H9 (cell line): Measurements from ENCODE around the gene TMIGD2. TPM values are rescaled to one million over a fixed set of nuclear protein-coding genes. Genes with fewer than 3 reads are reported as not detected.

ENCODE experiments used
- DNase-seq: peaks from one replicate; pipeline ENCODE4 v3.0.0-alpha.2; 2017
- H2AFZ ChIP-seq: one replicate; pipeline ENCODE4 v1.6.1; 2013; ENCODE audit warnings: mild to moderate bottlenecking, low read length, control low read depth, moderate library complexity
- H2AK5ac ChIP-seq: 2 replicates; pipeline ENCODE4 v1.6.1; 2013; ENCODE audit warnings: low read length, control low read depth, mixed read lengths; ENCODE audit not compliant: insufficient read length
- H2BK120ac ChIP-seq: one replicate; pipeline ENCODE4 v1.6.1; 2013; ENCODE audit warnings: low read depth, mild to moderate bottlenecking, low read length, control low read depth, inconsistent platforms; ENCODE audit not compliant: poor library complexity, severe bottlenecking
- H2BK12ac ChIP-seq: 2 replicates; pipeline ENCODE4 v1.6.1; 2013; ENCODE audit warnings: low read length, control low read depth, mixed read lengths, low read depth; ENCODE audit not compliant: insufficient read length
- H2BK15ac ChIP-seq: 2 replicates; pipeline ENCODE4 v1.6.1; 2013; ENCODE audit warnings: low read depth, low read length, control low read depth
- H2BK20ac ChIP-seq: one replicate; pipeline ENCODE4 v1.6.1; 2013; ENCODE audit warnings: low read depth, mild to moderate bottlenecking, low read length, control low read depth, inconsistent platforms; ENCODE audit not compliant: poor library complexity, severe bottlenecking
- H2BK5ac ChIP-seq: 2 replicates; pipeline ENCODE4 v1.6.1; 2013; ENCODE audit warnings: low read length, control low read depth, mixed read lengths; ENCODE audit not compliant: insufficient read length
- H3K14ac ChIP-seq: 2 replicates; pipeline ENCODE4 v1.6.1; 2013; ENCODE audit warnings: low read length, control low read depth; ENCODE audit not compliant: insufficient read depth
- H3K18ac ChIP-seq: 2 replicates; pipeline ENCODE4 v1.6.1; 2013; ENCODE audit warnings: low read depth, mild to moderate bottlenecking, mixed read lengths, low read length, control low read depth; ENCODE audit not compliant: insufficient read length
- H3K23ac ChIP-seq: 2 replicates; pipeline ENCODE4 v1.6.1; 2013; ENCODE audit warnings: low read length, control low read depth, mixed read lengths, low read depth; ENCODE audit not compliant: insufficient read length
- H3K23me2 ChIP-seq: 2 replicates; pipeline ENCODE4 v1.6.1; 2013; ENCODE audit warnings: low read depth, mild to moderate bottlenecking, mixed read lengths, low read length, control low read depth; ENCODE audit not compliant: insufficient read length, poor library complexity, severe bottlenecking
- H3K27ac ChIP-seq: 2 replicates; pipeline ENCODE4 v1.5.1; 2013; ENCODE audit warnings: low read length, control low read depth, mixed read lengths, low read depth; ENCODE audit not compliant: insufficient read length
- H3K27me3 ChIP-seq: 2 replicates; pipeline ENCODE4 v1.6.1; 2013; ENCODE audit warnings: low read length, control low read depth, inconsistent platforms; ENCODE audit not compliant: insufficient read depth
- H3K4ac ChIP-seq: 2 replicates; pipeline ENCODE4 v1.6.1; 2013; ENCODE audit warnings: low read depth, mild to moderate bottlenecking, control low read depth, inconsistent platforms, low read length, moderate library complexity
- H3K4me1 ChIP-seq: 2 replicates; pipeline ENCODE4 v1.6.1; 2013; ENCODE audit warnings: low read length, control low read depth, inconsistent platforms; ENCODE audit not compliant: insufficient read depth
- H3K4me2 ChIP-seq: 2 replicates; pipeline ENCODE4 v1.6.1; 2013; ENCODE audit warnings: low read length, control low read depth, mixed read lengths; ENCODE audit not compliant: insufficient read length, insufficient read depth
- H3K56ac ChIP-seq: 2 replicates; pipeline ENCODE4 v1.6.1; 2013; ENCODE audit warnings: low read depth, mild to moderate bottlenecking, mixed read lengths, low read length, control low read depth; ENCODE audit not compliant: insufficient read length
- H3K79me1 ChIP-seq: 2 replicates; pipeline ENCODE4 v1.6.1; 2013; ENCODE audit warnings: low read depth, mild to moderate bottlenecking, moderate library complexity, low read length, control low read depth, inconsistent platforms; ENCODE audit not compliant: insufficient read depth, poor library complexity, severe bottlenecking
- H3K79me2 ChIP-seq: 2 replicates; pipeline ENCODE4 v1.6.1; 2013; ENCODE audit warnings: low read length, control low read depth, inconsistent platforms; ENCODE audit not compliant: insufficient read depth
- H3K9ac ChIP-seq: 2 replicates; pipeline ENCODE4 v1.6.1; 2013; ENCODE audit warnings: low read length, control low read depth, mixed read lengths; ENCODE audit not compliant: insufficient read length; ENCODE audit errors: extremely low read depth
- H3K9me3 ChIP-seq: one replicate; pipeline ENCODE4 v1.6.1; 2013; ENCODE audit warnings: low read depth, low read length, inconsistent platforms; ENCODE audit not compliant: control insufficient read depth
- H3T11ph ChIP-seq: one replicate; pipeline ENCODE4 v1.6.1; 2013; ENCODE audit warnings: mild to moderate bottlenecking, low read length, control low read depth, inconsistent platforms
- H4K20me1 ChIP-seq: one replicate; pipeline ENCODE4 v1.6.1; 2013; ENCODE audit not compliant: control insufficient read depth, insufficient read length, insufficient read depth
- H4K5ac ChIP-seq: 2 replicates; pipeline ENCODE4 v1.6.1; 2013; ENCODE audit warnings: low read depth, mild to moderate bottlenecking, mixed read lengths, low read length, control low read depth; ENCODE audit not compliant: insufficient read length
- H4K8ac ChIP-seq: replicated peaks from 2 replicates; pipeline ENCODE4 v1.6.1; 2013; ENCODE audit warnings: low read length, control low read depth, mixed read lengths, low read depth; ENCODE audit not compliant: insufficient read length
- H4K91ac ChIP-seq: 2 replicates; pipeline ENCODE4 v1.6.1; 2013; ENCODE audit warnings: low read depth, mild to moderate bottlenecking, moderate library complexity, mixed read lengths, low read length, control low read depth; ENCODE audit not compliant: insufficient read length
- H3K27ac Mint-ChIP-seq, 3 experiments: 2 replicates in 2 of 3; 3 replicates in 1 of 3; pipeline ENCODE4 v1.8.0; 2020 to 2021; ENCODE audit warnings: mixed read lengths in 3 of 3, mild to moderate bottlenecking in 1 of 3, moderate library complexity in 1 of 3
- H3K27me3 Mint-ChIP-seq: 2 replicates; pipeline ENCODE4 v1.8.0; 2021; ENCODE audit warnings: low read depth, mild to moderate bottlenecking, moderate library complexity, mixed read lengths
- H3K36me3 Mint-ChIP-seq, 3 experiments: 2 replicates in 2 of 3; 3 replicates in 1 of 3; pipeline ENCODE4 v1.8.0; 2020 to 2021; ENCODE audit warnings: low read depth in 3 of 3, mixed read lengths in 3 of 3; ENCODE audit not compliant: insufficient read depth in 1 of 3
- H3K4me1 Mint-ChIP-seq, 2 experiments: 2 replicates each; pipeline ENCODE4 v1.8.0; 2020; ENCODE audit warnings: mixed read lengths in 2 of 2
- H3K4me3 Mint-ChIP-seq, 2 experiments: 2 replicates in 1 of 2; 3 replicates in 1 of 2; pipeline ENCODE4 v1.8.0; 2020 to 2021; ENCODE audit warnings: mild to moderate bottlenecking in 2 of 2, mixed read lengths in 2 of 2, moderate library complexity in 1 of 2
- H3K9me3 Mint-ChIP-seq, 2 experiments: 2 replicates in 1 of 2; 3 replicates in 1 of 2; pipeline ENCODE4 v1.8.0; 2020; ENCODE audit warnings: mild to moderate bottlenecking in 2 of 2, mixed read lengths in 2 of 2, moderate library complexity in 1 of 2
- CTCF ChIP-seq: fragments of 200-600 bp; sonication (generic); conservative IDR thresholded peaks from 3 replicates; pipeline ENCODE4 v1.8.0; 2021; ENCODE audit warnings: antibody characterized with exemption, mild to moderate bottlenecking
- WGBS: extraction: QIAGEN DNeasy Blood & Tissue Kit; methylation state at CpG from one replicate; pipeline ENCODE4 v1.1.7; 2013; ENCODE audit warnings: missing lambda C conversion rate, low lambda C conversion rate, mixed read lengths; ENCODE audit not compliant: insufficient read length; ENCODE audit errors: extremely low coverage; 5-methylcytosine and 5-hydroxymethylcytosine counted together
- total RNA-seq: library from RNA; stranded (reverse); gene quantifications from 2 replicates; pipeline ENCODE4 v1.2.1, GENCODE V29; 2021

The TMIGD2 gene
- total RNA-seq, 1 experiment from 2014 or later = 0.26 TPM

GRCh38 chr19:4318460-4318859 lies 16.3 kb upstream of the TMIGD2 start:
- no peaks in the 10 kb centered on the region for H3K23me2 ChIP-seq
- no peak overlapping the region for H3K23ac ChIP-seq
- no peak overlapping the region for H3K27ac Mint-ChIP-seq
- H4K5ac ChIP-seq = no peak overlapping the region
- H3T11ph ChIP-seq = no peak overlapping the region
- H3K27ac ChIP-seq = no peak overlapping the region
- no peak overlapping the region for H3K9ac ChIP-seq
- H3K79me2 ChIP-seq = no peaks in the 10 kb centered on the region
- no peak overlapping the region for H3K56ac ChIP-seq
- no peaks in the 10 kb centered on the region for H3K4me1 ChIP-seq
- H3K9me3 ChIP-seq = no peaks in the 10 kb centered on the region
- no peak for DNase-seq
- no peaks in the 10 kb centered on the region; the same call in none of the 2 replicates for H3K27me3 Mint-ChIP-seq
- no peak overlapping the region for H4K91ac ChIP-seq
- H3K18ac ChIP-seq = no peak overlapping the region
- no peaks in the 10 kb centered on the region for H3K79me1 ChIP-seq
- no peak overlapping the region for H2BK5ac ChIP-seq
- no peak overlapping the region for H2AFZ ChIP-seq
- H2BK20ac ChIP-seq = no peak overlapping the region
- H2BK120ac ChIP-seq = no peak overlapping the region
- no peak overlapping the region for H2BK12ac ChIP-seq
- no CpG with 5 or more reads among the region's 7 CpGs for WGBS
- no peak overlapping the region for H3K4me3 Mint-ChIP-seq
- no peaks in the 10 kb centered on the region for H3K27me3 ChIP-seq
- TF ChIP-seq CTCF = no peak
- no peak overlapping the region for H3K4me2 ChIP-seq
- no peak overlapping the region for H4K8ac ChIP-seq
- H2AK5ac ChIP-seq = no peak overlapping the region
- H2BK15ac ChIP-seq = no peak overlapping the region
- H3K4ac ChIP-seq = no peak overlapping the region
- peaks cover 52 to 67% (median 61%) of the 10 kb centered on the region in 3 experiments for H3K36me3 Mint-ChIP-seq
- no peaks in the 10 kb centered on the region for H3K4me1 Mint-ChIP-seq
- H3K9me3 Mint-ChIP-seq = peaks cover 31% of the 10 kb centered on the region in 2 experiments
- no peak overlapping the region for H3K14ac ChIP-seq
- H4K20me1 ChIP-seq = no peaks in the 10 kb centered on the region
